ENCODE measurements around the gene PLCE1.
"Not testable (repeated sequence)": the region's sequence is repeated elsewhere in the genome, so short reads cannot be mapped to it uniquely, and the experiment has no call there.

PLCE1 gene

DNA sequence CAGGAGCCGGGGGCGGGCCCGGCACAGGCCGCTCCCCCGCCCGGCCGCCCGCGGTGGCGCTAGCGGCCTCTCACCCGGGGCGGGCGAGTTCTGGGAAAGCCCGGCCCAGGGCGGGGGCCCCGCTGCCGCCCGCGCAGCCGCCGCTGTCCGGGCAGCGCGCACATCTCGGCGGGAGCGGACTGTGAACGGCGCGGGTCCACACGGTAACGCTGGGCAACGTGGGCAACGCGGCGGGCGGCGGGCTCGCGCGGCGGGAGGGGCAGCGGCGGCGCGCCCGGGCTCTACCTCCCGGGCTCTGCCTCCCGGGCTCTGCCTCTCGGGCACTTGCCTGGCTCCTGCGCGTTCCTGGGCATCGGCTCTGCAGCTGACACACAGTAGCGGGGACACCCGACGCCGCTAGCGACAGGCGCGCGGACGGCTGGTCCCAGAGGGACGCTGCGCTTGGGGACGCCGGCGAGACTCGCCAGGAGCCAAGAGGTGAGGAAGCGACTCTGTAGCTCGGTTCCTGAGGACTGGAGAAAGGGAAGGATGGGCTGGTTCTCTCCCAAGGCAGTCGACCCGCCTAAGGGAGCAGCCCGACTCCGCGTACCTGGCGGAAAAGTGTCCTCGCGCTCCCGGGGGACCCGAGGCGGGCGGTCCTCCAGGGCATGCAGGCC, at the start of gene PLCE1:
TSS of gene PLCE1 (plus strand) at position 150 of the 656 bp plus-strand sequence. CDS start 37,116 bp downstream, outside the sequence.
- DNase-seq: no peak

- DNase-seq: no peak
Measured at GRCh38 chr10:93945819-93946218, 47.9 kb upstream of the PLCE1 start.

DNA sequence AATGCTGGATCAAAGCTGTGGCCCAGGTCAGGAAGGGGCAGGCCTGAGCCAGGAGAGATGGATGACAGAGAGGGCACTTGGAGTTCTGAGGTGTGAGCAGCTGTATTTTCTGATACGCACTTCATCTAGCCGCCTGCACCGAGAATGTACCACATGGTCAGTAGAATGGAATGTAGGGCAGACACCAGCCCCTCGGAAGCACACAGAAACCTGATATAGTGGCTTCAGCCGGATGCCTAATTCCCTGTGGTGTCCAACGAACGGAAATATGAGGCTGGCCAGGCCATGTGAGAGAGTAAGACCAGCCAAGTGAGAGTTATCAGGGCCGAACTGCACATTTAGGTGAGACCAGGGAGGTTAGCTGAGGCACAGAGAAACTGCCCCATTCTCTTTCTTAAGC, 46.7 kb upstream of the PLCE1 start:
- no peak for DNase-seq

DNA sequence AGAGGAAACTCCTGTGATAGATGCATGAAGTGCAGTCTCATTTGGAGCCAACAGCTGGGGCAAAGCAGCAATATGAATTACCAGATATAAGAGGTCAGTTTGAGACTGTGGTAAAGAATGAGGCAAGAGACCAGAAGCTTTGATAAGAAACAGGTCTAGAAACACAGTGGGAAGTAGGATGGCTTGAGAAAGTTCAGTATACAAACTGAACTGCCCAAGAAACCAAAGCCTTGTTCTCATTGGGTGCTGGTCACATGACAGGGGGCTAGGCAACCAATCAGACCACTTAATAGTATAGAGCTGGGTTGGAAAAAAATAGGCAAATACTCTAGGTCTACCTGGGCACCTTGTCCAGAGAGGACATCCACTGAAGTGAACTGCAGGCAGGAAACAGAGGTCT, 46.2 kb upstream of the PLCE1 start:
- no peak for DNase-seq

- DNase-seq: no peak
Measured at GRCh38 chr10:93951905-93952304, 41.8 kb upstream of the PLCE1 start.

DNA sequence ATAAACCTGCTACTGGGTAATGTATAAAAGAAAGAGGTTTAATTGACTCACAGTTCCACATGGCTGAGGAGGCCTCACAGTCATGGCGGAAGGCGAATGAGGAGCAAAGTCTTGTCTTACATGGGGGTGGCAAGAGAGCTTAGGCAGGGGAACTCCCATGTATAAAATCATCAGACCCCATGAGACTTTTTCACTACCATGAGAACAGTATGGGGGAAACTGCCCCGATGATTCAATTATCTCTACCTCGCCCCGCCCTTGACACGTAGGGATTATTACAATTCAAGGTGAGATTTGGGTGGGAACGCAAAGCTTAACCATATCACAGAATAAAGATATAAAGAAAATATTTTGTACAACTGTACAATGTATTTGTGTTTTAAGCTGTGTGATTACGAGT, 39.4 kb upstream of the PLCE1 start:
- DNase-seq: no peak

DNA sequence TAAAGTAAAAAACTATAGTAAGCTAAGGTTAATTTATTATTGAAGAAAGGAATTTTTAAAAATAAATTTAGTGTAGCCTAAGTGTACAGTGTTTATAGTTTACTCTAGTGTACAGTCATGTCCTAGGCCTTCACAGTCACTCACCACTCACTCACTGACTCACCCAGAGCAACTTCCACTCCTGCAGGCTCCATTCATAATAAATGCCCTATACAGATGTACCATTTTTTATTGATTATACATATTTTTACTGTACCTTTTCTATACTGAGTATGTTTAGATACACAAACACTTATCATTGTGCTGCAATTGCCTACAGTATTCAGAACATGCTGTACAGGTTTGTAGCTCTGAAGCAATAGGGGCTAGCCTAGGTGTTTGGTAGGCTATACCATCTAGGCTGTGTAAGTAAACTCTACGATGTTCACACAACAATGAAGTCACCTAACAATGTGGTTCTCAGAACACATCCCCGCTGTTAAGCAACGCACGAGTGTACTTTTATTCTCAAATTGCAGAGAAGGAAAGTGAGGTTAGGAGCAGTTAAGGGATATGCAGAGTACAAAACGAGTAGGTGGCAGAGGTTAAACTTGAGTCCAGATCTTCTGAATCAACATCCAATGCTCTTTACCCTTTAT, 38.9 kb upstream of the PLCE1 start:
- DNase-seq: no peak

DNA sequence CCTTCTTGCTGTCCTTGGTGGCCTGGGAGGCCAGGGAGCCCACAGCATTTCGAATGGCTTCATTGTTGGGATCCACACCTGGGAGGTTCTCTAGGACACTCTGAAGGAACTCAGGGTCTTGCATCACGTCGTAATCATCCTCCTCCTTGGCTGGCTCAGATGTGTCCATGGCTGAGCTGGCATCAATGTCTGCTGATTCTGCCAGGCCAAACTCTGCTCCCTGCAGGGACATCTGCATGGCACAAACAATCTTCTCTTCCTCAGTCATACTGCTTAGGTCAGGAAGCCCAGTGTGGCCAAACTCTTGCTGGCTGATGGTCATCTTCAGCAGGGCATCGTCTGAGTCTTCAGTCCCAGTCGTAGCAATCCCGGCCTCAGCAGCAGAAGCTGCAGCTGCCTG, 34.9 kb upstream of the PLCE1 start:
- DNase-seq: no peak

GRCh38 chr10:93960988-93961387, 32.7 kb upstream of the PLCE1 start:
- DNase-seq: not testable (repeated sequence)

- DNase-seq: no peak
Measured at GRCh38 chr10:93962973-93963372, 30.8 kb upstream of the PLCE1 start.

DNA sequence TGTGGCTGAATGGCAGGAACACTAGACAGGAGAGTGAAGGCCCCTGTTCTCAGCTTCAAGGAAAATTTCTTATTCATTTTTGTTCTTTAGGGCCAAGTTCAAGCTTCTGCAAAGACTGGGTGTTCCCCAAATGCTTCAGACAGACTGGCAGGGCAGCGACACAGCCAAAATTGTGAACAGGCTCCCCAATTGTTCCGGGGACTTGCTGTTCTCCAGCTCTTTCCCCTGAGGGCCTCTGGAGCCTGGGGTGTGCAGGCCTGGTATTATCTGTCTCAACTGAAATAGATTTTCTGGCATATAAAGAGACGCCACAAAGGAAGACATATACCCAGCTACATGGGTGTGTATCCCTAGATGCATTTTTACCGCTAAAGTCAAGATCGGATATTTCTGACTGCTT, 30.3 kb upstream of the PLCE1 start:
- no peak for DNase-seq

DNA sequence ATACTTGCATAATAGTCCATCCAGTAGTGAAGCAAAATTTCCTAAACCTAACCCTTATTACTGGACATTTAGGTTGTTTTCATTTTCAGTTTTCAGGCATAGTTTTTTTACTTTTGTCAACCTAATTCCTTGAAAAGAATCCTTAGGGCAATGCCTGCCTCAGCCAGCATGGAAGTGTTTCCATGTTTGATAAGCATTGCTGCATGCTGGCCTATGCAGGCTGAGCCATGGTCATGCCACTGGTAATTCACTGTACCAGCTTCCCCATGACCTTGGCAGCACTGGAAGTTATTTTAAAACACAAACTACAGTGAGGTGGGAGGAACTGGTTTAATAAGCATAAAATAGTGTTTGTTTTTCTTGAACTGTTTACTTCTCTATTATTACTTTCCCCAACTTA, 27.8 kb upstream of the PLCE1 start:
- no peak for DNase-seq

- DNase-seq: no peak
Measured at GRCh38 chr10:93967756-93968155, 26.0 kb upstream of the PLCE1 start.

DNA sequence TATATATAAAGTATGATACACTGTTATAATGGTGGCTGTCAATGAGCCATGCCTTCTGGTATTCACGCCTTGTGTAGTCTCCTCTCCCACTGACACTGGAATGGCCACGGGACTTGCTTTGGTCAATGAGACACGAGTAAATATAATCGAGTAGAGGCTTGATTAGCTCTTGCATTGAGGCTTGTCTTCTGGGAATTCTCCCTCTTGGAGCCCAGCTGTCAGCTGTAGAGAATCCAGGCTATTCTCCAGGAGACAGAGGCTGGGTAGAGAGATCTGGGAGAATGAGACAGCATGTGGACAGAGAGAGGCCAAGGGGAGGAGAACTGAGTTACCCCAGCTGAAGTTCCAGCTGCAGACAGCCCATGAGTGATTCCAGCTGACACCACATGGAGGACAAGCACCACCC, 25.2 kb upstream of the PLCE1 start:
- DNase-seq: no peak

DNA sequence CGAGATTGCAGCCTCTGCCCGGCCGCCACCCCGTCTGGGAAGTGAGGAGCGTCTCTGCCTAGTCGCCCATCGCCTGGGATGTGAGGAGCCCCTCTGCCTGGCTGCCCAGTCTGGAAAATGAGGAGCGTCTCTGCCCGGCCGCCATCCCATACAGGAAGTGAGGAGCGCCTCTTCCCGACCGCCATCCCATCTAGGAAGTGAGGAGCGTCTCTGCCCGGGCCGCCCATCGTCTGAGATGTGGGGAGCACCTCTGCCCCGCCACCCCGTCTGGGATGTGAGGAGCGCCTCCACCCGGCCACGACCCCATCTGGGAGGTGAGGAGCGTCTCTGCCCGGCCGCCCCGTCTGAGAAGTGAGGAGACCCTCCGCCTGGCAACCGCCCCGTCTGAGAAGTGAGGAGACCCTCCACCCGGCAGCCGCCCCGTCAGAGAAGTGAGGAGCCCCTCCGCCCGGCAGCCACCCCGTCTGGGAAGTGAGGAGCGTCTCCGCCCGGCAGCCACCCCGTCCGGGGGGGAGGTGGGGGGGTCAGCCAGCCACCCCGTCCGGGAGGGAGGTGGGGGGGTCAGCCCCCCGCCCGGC, 23.2 kb upstream of the PLCE1 start:
- not testable (repeated sequence) for DNase-seq

- DNase-seq: no peak
Measured at GRCh38 chr10:93973748-93974445, 19.8 kb upstream of the PLCE1 start.

GRCh38 chr10:93977442-93977841, 16.3 kb upstream of the PLCE1 start:
- DNase-seq: no peak

DNA sequence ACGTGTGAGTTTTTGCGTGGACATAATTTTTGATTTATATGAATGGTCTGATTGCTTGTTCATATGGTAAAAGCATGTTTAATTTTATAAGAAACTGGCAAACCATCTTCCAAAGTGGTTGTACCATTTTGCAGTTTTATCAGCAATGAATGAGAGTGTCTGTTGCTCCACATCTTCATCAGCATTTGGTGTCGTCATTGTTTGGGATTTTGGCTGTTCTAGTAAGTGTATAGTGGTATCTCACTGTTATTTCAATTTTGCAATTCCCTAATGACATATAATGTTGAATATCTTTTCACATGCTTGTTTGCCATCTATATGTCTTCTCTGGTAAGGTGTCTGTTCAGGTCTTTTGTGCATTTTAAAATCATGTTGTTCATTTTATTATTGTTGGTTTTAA, 13.2 kb upstream of the PLCE1 start:
- no peak for DNase-seq

- DNase-seq: no peak
Measured at GRCh38 chr10:93991114-93991513, 2.6 kb upstream of the PLCE1 start.

- DNase-seq: no peak
Measured at GRCh38 chr10:93991596-93992284, 2.0 kb upstream of the PLCE1 start.

- DNase-seq: no peak
Measured at GRCh38 chr10:93992400-93993030, 1.2 kb upstream of the PLCE1 start.

GRCh38 chr10:93993414-93993781, 333 bp upstream of the PLCE1 start:
- DNase-seq: no peak

DNA sequence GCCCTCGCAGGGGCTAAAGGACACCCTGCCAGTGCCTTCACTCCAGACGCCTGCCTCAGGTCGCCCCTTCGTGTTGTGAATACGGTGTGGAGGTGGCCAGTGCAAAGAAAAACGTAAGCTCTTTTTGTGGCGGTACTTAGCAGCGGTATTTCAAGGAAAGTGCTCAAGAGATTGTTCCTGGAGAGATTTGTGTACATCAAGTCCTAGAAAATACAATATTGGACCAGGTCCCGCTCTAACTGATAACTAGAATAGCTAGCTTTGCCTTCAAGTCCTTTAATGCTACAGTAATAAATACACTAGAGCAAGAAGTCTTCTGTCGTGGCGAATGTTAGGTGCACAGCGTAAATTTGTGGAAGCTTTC, 689 bp downstream of the PLCE1 start:
- no peak for DNase-seq
